Islet of Langerhans (tissue), 1 donor: ENCODE results near the gene SRSF11.

Source experiments
- FAIRE-seq: peaks from one replicate; lab custom pipeline; 2011; peaks lifted over from hg19 to GRCh38; lab: Jason Lieb, UNC

SRSF11 gene

GRCh38 chr1:70222716-70223235 lies 1.6 kb downstream of the SRSF11 start:
- peak; percentile 55 for FAIRE-seq

GRCh38 chr1:70224954-70225353 lies 3.8 kb downstream of the SRSF11 start:
- FAIRE-seq = no peak

DNA sequence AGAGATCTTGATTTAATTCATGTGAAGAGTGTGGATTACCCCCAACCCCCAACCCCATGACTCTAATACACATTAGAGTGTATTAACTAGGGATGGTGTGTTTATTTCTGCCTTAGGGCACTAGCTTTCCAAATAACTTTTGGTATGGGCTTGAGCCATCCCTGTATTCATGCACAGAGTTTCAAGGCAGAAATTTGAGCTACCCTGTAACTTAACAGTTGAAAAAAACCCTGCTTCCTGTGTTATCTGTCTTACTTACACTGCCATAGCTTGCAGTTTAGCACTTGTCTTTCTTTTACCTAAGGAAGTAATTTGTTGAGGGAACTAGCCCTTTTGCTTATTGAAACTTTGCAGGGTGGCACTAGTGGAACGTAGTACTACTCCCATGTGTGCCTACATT lies 6.3 kb downstream of the SRSF11 start:
- FAIRE-seq = peak; percentile 13

DNA sequence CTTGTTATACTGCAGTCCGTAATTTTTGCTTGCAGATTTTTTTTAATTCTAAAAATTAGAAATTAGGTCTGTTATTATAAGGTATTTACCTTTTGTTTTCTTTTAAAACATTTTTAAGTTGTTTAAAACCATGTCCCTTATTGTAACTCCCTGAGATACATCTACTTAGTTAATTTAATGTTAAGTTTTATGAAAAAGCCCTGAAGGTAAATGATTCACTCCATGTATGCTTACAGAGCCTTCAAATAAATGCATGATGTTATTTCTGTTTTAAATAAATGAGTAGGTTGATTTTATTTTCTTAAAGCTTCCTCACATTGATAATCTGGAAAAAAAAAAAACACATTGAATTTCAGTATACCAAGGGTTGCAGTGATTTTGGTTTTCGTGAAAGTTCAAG lies 7.5 kb downstream of the SRSF11 start:
- no peak for FAIRE-seq

DNA sequence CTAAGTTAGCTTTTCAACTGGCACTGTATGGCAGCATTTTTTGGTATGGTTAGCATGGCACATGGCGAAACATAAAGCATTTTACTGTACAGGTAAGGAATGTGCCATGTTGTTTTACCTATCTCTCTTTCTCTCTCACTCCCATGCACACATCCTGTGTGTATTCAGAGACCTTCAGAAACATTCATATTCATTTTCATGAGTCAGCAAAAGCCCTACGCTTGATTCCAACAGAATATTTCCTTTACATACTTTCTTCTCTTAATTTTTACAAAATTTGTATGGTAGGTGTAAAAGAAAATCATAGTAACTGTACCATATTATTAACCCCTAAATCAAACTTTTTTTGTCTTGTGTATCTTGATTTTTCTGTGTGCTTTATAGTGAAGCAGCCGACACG lies 10.3 kb downstream of the SRSF11 start:
- FAIRE-seq = no peak

DNA sequence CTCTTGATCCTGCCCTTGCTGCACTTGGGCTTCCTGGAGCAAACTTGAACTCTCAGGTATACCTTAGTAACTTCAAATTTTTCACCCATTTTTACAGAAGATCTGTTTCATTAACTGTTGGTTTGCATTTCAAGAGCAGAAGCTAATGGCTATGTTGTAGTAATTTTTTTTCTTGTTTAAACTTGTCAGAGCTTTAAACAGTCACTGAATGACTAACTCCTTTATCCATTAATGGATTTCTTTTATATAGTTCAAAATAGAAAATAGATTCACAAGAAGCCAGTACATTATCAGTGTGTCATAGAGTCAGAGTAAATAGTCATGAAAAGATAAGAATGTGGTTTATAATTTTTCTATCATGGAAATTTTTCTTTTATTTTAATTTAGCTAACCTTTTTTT lies 13.6 kb downstream of the SRSF11 start:
- peak; percentile 94 for FAIRE-seq

DNA sequence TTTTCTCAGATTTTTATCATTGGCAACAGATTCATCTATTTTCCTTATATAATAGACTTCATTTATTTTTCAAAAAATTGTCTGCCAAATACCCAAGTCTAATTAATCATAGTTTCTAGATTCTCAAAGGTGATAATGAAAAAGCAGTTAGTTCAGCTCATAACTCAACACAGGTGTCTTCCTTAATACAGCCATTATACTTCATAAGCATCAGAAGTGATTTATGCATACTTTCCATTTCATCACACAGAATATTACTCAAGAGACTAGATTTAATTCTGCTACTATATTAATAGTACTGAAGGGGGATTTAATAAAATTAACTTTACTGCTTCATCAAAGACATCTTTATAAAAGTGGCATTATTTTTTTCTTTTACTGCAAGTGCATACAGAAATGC lies 18.8 kb downstream of the SRSF11 start:
- FAIRE-seq = peak; percentile 56

- no peak for FAIRE-seq
Observed at GRCh38 chr1:70247122-70247521, 25.9 kb downstream of the SRSF11 start.

DNA sequence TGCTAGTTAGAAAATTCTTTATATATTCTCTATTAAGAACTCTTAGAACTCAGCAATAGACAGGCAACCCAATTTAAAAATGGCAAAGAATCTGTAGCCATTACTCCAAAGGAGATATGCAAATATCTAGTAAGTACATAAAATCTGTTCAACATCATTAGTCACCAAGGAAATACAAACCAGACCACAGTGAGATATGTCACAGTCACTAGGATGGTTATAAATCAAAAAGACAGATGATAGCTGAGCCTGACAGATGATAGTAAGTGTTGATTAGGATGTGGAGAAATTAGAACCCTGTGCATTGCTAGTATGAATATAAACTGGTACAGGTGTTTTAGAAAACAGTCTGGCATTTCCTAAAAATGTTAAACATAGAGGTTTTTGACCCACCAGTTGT lies 26.6 kb downstream of the SRSF11 start:
- FAIRE-seq = no peak

- no peak for FAIRE-seq
Observed at GRCh38 chr1:70248729-70249128, 27.5 kb downstream of the SRSF11 start.

DNA sequence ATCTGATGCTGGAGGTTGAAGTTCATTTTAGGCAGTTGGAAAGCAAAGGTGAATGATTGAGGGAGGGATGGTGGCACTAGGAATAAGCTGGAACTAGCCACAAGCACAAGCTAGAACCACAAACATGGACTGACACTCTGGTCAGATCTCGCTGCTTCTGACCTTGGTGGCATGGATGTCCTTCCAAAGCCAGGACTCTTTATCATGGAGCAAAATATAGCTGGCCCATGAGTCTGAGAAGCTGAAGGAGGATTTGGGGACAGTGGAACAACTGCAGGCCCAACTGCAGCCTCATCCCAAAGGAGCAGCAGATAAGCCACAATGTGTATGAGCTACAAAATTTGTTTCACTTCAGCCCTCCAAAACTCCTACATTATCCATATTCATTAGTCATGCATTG lies 35.5 kb downstream of the SRSF11 start:
- no peak for FAIRE-seq

- FAIRE-seq = no peak
Observed at GRCh38 chr1:70264839-70265238, 43.7 kb downstream of the SRSF11 start.

DNA sequence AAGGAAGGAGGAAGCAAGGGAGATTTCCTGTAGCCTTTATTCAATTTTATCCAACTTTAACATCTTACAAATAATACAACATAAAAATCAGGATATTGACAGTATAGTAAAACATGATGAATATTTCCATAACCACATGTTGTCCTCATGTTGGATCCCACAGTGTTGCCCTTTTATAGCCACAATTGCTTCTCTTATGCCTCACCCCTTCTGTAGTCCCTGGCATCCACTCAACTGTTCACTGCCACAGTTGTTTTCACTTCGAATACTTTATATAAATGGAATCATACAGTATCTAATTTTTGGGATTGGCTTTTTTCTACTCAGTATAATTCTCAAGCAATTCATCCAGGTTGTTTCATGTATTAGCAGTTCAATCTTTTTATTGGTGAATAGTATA lies 44.8 kb downstream of the SRSF11 start:
- FAIRE-seq = no peak

- FAIRE-seq = no peak
Observed at GRCh38 chr1:70277875-70278274, 56.7 kb downstream of the SRSF11 start.

DNA sequence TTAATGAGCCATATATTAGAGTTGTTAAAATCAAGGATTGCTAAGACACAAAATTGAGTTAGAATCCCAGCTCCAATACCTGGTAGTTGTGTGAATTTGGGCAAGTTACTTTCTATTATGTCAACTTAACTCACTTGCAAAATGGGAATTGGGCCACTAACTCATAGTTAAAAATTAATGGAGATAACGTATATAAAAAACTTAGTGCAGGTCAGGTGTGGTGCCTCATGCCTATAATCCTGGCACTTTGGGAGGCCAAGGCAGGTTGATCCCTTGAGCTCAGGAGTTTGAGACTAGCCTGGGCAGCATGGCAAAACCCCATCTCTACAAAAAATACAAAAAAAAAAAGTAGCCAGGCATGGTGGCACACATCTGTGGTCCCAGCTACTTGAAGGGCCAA lies 57.5 kb downstream of the SRSF11 start:
- FAIRE-seq = no peak

DNA sequence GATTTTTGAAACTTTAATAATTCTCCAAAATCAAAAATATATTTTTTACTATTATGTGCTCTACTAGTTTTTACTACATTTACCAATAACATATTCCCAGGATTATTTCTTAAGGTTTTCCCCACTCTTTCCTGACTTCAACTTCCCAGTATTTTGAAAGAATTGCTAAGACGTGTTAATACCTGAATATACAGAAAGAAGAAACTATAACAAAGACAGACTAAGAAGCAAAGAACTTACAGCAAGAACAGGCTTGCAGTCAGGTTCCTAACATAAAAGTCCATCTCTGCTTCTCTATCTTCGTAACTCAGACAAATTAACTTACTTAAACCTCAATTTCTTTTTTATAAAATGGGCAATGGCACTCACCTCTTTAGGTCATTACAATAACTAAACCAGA lies 63.2 kb downstream of the SRSF11 start:
- FAIRE-seq = no peak

- no peak for FAIRE-seq
Observed at GRCh38 chr1:70286453-70286852, 65.3 kb downstream of the SRSF11 start.

GRCh38 chr1:70288166-70288565 lies 67.0 kb downstream of the SRSF11 start:
- FAIRE-seq = no peak

GRCh38 chr1:70290218-70290617 lies 69.0 kb downstream of the SRSF11 start:
- no peak for FAIRE-seq

- FAIRE-seq = no peak
Observed at GRCh38 chr1:70293186-70293843, 72.1 kb downstream of the SRSF11 start.

GRCh38 chr1:70295749-70296148 lies 74.6 kb downstream of the SRSF11 start:
- no peak for FAIRE-seq

DNA sequence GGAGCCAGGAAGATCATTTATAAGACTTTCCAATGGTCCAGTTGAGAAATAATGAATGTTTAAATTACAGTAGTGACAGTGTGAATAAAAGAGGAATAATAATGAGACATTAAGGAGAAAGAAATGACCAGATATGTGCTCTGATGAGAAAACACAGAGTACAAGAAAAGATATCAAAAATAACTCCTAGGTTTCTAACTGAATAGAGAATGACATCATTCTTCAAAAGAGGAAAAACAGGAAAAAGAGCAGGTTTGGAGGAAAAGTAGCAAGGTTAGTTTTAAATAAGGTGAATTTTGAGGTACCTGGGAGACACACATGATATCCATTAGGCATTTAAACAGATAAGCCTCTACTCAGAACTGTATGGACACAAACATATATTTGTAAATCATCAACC lies 78.3 kb downstream of the SRSF11 start:
- no peak for FAIRE-seq
